ENCODE data around the gene CBR1. TPM values are rescaled to one million over a fixed set of nuclear protein-coding genes. Genes with fewer than 3 reads are reported as not detected.

CBR1 gene
- polyA plus RNA-seq, 1 donor from 2014 or later, result 9.2 TPM

- H3K9me2 ChIP-seq (ENCODE audit: insufficient read depth, low read length), result no peaks in the 10 kb centered on the region
- H2AFZ ChIP-seq (ENCODE audit: low read depth, low read length), result no peak overlapping the region
- no peak overlapping the region for H3K4me2 ChIP-seq (ENCODE audit: low read length)
- H3K9ac ChIP-seq (ENCODE audit: low read length), result no peak overlapping the region
- TF ChIP-seq MXI1 (conservative IDR thresholded peaks at IDR 0.05; ENCODE audit: poor library complexity, severe bottlenecking) (no peak), TAF1 (IDR thresholded peaks at IDR 0.05; ENCODE audit: low read depth) (no peak), SMC3 (conservative IDR thresholded peaks at IDR 0.05; ENCODE audit: poor library complexity) (no peak), RAD21 (conservative IDR thresholded peaks at IDR 0.05) (no peak), EZH2 (IDR thresholded peaks at IDR 0.05; ENCODE audit: borderline replicate concordance, insufficient read depth, low read length, poor library complexity, severe bottlenecking) (no peak)
- no peaks in the 10 kb centered on the region for H3K79me2 ChIP-seq (replicated peaks; ENCODE audit: insufficient read depth, low read length)
- H3K27ac ChIP-seq (ENCODE audit: low read length), result no peak overlapping the region
- H3F3A ChIP-seq (ENCODE audit: insufficient read depth, low read length, poor library complexity, severe bottlenecking), result no peaks in the 10 kb centered on the region
- H3K36me3 ChIP-seq (ENCODE audit: insufficient read depth, low read length), result no peaks in the 10 kb centered on the region
- H3K27me3 ChIP-seq (ENCODE audit: insufficient read depth, low read depth, low read length), result no peaks in the 10 kb centered on the region
- no peak overlapping the region for H3K4me3 ChIP-seq (ENCODE audit: low read length)
- H3K9me3 ChIP-seq (ENCODE audit: low read length), result no peaks in the 10 kb centered on the region
- H4K20me1 ChIP-seq (ENCODE audit: insufficient read depth), result no peaks in the 10 kb centered on the region
Observed at GRCh38 chr21:36080386-36080785, 10.6 kb downstream of the CBR1 start.

- no peaks in the 10 kb centered on the region for H3K36me3 ChIP-seq (ENCODE audit: insufficient read depth, low read length)
- no peak overlapping the region for H3K9ac ChIP-seq (ENCODE audit: low read length)
- no peaks in the 10 kb centered on the region for H3K9me2 ChIP-seq (ENCODE audit: insufficient read depth, low read length)
- H2AFZ ChIP-seq (ENCODE audit: low read depth, low read length), result no peak overlapping the region
- H4K20me1 ChIP-seq (ENCODE audit: insufficient read depth), result no peaks in the 10 kb centered on the region
- no peak overlapping the region for H3K4me2 ChIP-seq (ENCODE audit: low read length)
- TF ChIP-seq SMC3 (conservative IDR thresholded peaks at IDR 0.05; ENCODE audit: poor library complexity), result no peak
- no peak for TF ChIP-seq TAF1 (IDR thresholded peaks at IDR 0.05; ENCODE audit: low read depth)
- TF ChIP-seq EP300 (conservative IDR thresholded peaks at IDR 0.05; ENCODE audit: poor library complexity, severe bottlenecking), result no peak
- TF ChIP-seq REST (IDR thresholded peaks at IDR 0.05; ENCODE audit: borderline replicate concordance), result no peak
- no peak for TF ChIP-seq CTCF (IDR thresholded peaks at IDR 0.05; ENCODE audit: poor library complexity, severe bottlenecking)
- TF ChIP-seq RAD21 (conservative IDR thresholded peaks at IDR 0.05), result no peak
- TF ChIP-seq MXI1 (conservative IDR thresholded peaks at IDR 0.05; ENCODE audit: poor library complexity, severe bottlenecking), result no peak
- no peak for TF ChIP-seq POLR2AphosphoS5 (IDR thresholded peaks at IDR 0.05)
- TF ChIP-seq EZH2 (IDR thresholded peaks at IDR 0.05; ENCODE audit: borderline replicate concordance, insufficient read depth, low read length, poor library complexity, severe bottlenecking), result no peak
- no peak overlapping the region for H3K27ac ChIP-seq (ENCODE audit: low read length)
- H3K27me3 ChIP-seq (ENCODE audit: insufficient read depth, low read depth, low read length), result no peaks in the 10 kb centered on the region
- H3K9me3 ChIP-seq (ENCODE audit: low read length), result no peaks in the 10 kb centered on the region
- no peak overlapping the region for H3K4me3 ChIP-seq (ENCODE audit: low read length)
- no peaks in the 10 kb centered on the region for H3K79me2 ChIP-seq (replicated peaks; ENCODE audit: insufficient read depth, low read length)
- H3F3A ChIP-seq (ENCODE audit: insufficient read depth, low read length, poor library complexity, severe bottlenecking), result no peaks in the 10 kb centered on the region
Observed at GRCh38 chr21:36082237-36082664, 12.4 kb downstream of the CBR1 start.
